ENCODE data around the gene SLITRK5.

- TF ChIP-seq CTCF (IDR thresholded peaks at IDR 0.05) (no peak), POLR2A (IDR thresholded peaks at IDR 0.05) (no peak)
These were observed 13.9 kb downstream of the SLITRK5 start for GRCh38 chr13:87684850-87685742.

Data from body of pancreas (tissue), 4 donors.